Islet of Langerhans (tissue), 1 donor: Measurements from ENCODE around the gene ZNF594.
"Not testable (repeated sequence)": the region's sequence is repeated elsewhere in the genome, so short reads cannot be mapped to it uniquely, and the experiment has no call there.

Experiments
- FAIRE-seq: peaks from one replicate; lab custom pipeline; 2011; peaks lifted over from hg19 to GRCh38; lab: Jason Lieb, UNC

The ZNF594 gene

GRCh38 chr17:5201011-5201410, 9.3 kb upstream of the ZNF594 start:
- FAIRE-seq: no peak

GRCh38 chr17:5200360-5200759, 8.7 kb upstream of the ZNF594 start:
- FAIRE-seq: no peak

- FAIRE-seq: no peak
These were observed 6.8 kb upstream of the ZNF594 start for GRCh38 chr17:5198472-5198871.

GRCh38 chr17:5194346-5194745, 2.7 kb upstream of the ZNF594 start:
- FAIRE-seq: no peak

- no peak for FAIRE-seq
These were observed 7.4 kb downstream of the ZNF594 start for GRCh38 chr17:5184288-5184687.

- FAIRE-seq: no peak
These were observed 8.3 kb downstream of the ZNF594 start for GRCh38 chr17:5183410-5183793.

GRCh38 chr17:5182597-5183409, 8.9 kb downstream of the ZNF594 start:
- FAIRE-seq: no peak

- FAIRE-seq: no peak
These were observed 10.0 kb downstream of the ZNF594 start for GRCh38 chr17:5181509-5182305.

- FAIRE-seq: no peak
These were observed 12.7 kb downstream of the ZNF594 start for GRCh38 chr17:5179003-5179402.

GRCh38 chr17:5175027-5175426, 16.6 kb downstream of the ZNF594 start:
- FAIRE-seq: not testable (repeated sequence)

- not testable (repeated sequence) for FAIRE-seq
These were observed 25.7 kb downstream of the ZNF594 start for GRCh38 chr17:5165791-5166564.

- FAIRE-seq: no peak
These were observed 27.2 kb downstream of the ZNF594 start for GRCh38 chr17:5164436-5164835.

GRCh38 chr17:5161793-5162192, 29.9 kb downstream of the ZNF594 start:
- not testable (repeated sequence) for FAIRE-seq

- FAIRE-seq: not testable (repeated sequence)
These were observed 31.0 kb downstream of the ZNF594 start for GRCh38 chr17:5160702-5161101.

- FAIRE-seq: not testable (repeated sequence)
These were observed 45.5 kb downstream of the ZNF594 start for GRCh38 chr17:5146122-5146521.

GRCh38 chr17:5142877-5143276, 48.8 kb downstream of the ZNF594 start:
- FAIRE-seq: not testable (repeated sequence)

GRCh38 chr17:5139458-5139732, 52.3 kb downstream of the ZNF594 start:
- no peak for FAIRE-seq

GRCh38 chr17:5138616-5139457, 52.8 kb downstream of the ZNF594 start:
- no peak for FAIRE-seq

- FAIRE-seq: not testable (repeated sequence)
These were observed 53.5 kb downstream of the ZNF594 start for GRCh38 chr17:5138198-5138544.

GRCh38 chr17:5137511-5138197, 54.0 kb downstream of the ZNF594 start:
- FAIRE-seq: not testable (repeated sequence)
